BJ (cell line): Measurements from ENCODE around the gene ZNF574. TPM values are rescaled to one million over a fixed set of nuclear protein-coding genes. Genes with fewer than 3 reads are reported as not detected.

Source experiments
- CTCF ChIA-PET: fragments of 350-600 bp; formaldehyde crosslinking; extraction: SDS; loops from one replicate; lab custom pipeline; 2021; ENCODE audit warnings: antibody characterized with exemption, inconsistent platforms; lab: Yijun Ruan, JAX
- POLR2A ChIA-PET: fragments of 300-600 bp; sonication (Branson Sonifier 250); formaldehyde crosslinking; extraction: SDS; loops from one replicate; lab custom pipeline; 2021; ENCODE audit warnings: antibody characterized with exemption; lab: Charles Lee
- DNase-seq: peaks from one replicate; pipeline ENCODE4 v3.0.0-alpha.2; 2011; ENCODE audit warnings: low read depth
- H3K27me3 ChIP-seq: 2 replicates; pipeline ENCODE4 v1.6.0; 2011; ENCODE audit warnings: low read length; ENCODE audit not compliant: control insufficient read depth, insufficient read depth
- H3K36me3 ChIP-seq: 2 replicates; pipeline ENCODE4 v1.5.1; 2011; ENCODE audit warnings: low read length; ENCODE audit not compliant: control insufficient read depth, insufficient read depth
- H3K4me3 ChIP-seq: 2 replicates; pipeline ENCODE4 v1.5.1; 2011; ENCODE audit warnings: low read depth, mild to moderate bottlenecking, control low read depth, low read length
- polyA plus RNA-seq: library from polyadenylated mRNA; depleted of rRNA; stranded (reverse); fragments of >200 nt; gene quantifications from 2 replicates; pipeline ENCODE4 v1.2.3, GENCODE V29; 2011
- TF ChIP-seq, protein P1 (sequence below): IDR thresholded peaks from 2 replicates; pipeline ENCODE4 v1.5.1; 2011; ENCODE audit warnings: low read depth, mild to moderate bottlenecking, control low read depth, inconsistent platforms, low read length, moderate library complexity; ENCODE audit not compliant: insufficient read depth

The ZNF574 gene
- polyA plus RNA-seq, 1 experiment: 10.4 TPM

DNA sequence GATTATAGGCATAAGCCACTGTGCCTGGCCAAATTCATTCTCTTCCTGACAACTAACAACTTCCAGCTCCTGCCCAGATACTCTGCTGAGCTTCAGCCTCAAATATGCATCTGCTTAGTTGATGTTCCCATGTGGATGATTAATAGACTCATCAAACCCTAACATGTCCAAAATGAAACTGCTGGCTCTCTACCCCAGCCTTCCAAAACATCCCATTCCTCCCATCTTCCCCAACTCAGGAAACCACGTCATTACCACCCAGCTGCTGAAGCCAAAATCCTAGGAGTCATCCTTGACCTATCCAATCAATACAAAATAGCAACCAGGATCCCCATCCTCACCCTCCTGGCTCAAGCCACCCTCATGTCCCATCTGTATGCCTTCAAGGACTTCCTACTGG lies 35.4 kb downstream of the ZNF574 start:
- TF ChIP-seq, protein P1, sequence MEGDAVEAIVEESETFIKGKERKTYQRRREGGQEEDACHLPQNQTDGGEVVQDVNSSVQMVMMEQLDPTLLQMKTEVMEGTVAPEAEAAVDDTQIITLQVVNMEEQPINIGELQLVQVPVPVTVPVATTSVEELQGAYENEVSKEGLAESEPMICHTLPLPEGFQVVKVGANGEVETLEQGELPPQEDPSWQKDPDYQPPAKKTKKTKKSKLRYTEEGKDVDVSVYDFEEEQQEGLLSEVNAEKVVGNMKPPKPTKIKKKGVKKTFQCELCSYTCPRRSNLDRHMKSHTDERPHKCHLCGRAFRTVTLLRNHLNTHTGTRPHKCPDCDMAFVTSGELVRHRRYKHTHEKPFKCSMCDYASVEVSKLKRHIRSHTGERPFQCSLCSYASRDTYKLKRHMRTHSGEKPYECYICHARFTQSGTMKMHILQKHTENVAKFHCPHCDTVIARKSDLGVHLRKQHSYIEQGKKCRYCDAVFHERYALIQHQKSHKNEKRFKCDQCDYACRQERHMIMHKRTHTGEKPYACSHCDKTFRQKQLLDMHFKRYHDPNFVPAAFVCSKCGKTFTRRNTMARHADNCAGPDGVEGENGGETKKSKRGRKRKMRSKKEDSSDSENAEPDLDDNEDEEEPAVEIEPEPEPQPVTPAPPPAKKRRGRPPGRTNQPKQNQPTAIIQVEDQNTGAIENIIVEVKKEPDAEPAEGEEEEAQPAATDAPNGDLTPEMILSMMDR: no peak
- Histone ChIP-seq H3K27me3 (no peaks in the 10 kb centered on the region), H3K36me3 (peaks cover 2% of the 10 kb centered on the region), H3K4me3 (no peak overlapping the region)
- ChIA-PET POLR2A (no interaction called here), CTCF (interaction anchor here (0.8 to 9.3 kb wide), 15 partner anchors 11 to 288 kb away, joined by 3 to 98 read pairs (median 3); partner anchors contain the start of genes GSK3A and POU2F2)
- DNase-seq: no peak

DNA sequence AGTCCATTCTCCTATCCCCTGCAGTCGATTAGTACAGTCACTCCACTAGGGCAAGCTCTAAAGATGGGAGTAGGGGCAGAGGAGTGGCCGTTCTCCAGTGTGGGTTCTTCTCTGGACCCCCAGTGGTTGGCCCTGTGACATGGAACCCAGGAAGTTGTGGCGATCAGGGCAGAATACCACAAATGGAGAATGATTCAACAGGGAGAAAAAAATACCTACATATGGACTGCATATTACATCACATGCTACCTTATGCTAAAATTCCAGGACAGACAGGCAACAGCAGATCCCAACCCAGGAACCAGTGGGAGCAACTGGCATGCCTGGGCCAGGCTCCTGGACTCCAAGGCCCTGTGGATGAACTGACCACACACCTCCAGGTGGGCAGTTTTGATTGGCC lies 35.8 kb downstream of the ZNF574 start:
- Histone ChIP-seq H3K36me3 (peaks cover 3% of the 10 kb centered on the region), H3K27me3 (no peaks in the 10 kb centered on the region), H3K4me3 (no peak overlapping the region)
- CTCF ChIA-PET: interaction anchor here (0.8 to 9.3 kb wide), 13 partner anchors 12 to 288 kb away, joined by 3 to 98 read pairs (median 4); partner anchors contain the start of genes GSK3A and POU2F2
- DNase-seq: no peak
- POLR2A ChIA-PET: no interaction called here
- TF ChIP-seq, protein P1: no peak

DNA sequence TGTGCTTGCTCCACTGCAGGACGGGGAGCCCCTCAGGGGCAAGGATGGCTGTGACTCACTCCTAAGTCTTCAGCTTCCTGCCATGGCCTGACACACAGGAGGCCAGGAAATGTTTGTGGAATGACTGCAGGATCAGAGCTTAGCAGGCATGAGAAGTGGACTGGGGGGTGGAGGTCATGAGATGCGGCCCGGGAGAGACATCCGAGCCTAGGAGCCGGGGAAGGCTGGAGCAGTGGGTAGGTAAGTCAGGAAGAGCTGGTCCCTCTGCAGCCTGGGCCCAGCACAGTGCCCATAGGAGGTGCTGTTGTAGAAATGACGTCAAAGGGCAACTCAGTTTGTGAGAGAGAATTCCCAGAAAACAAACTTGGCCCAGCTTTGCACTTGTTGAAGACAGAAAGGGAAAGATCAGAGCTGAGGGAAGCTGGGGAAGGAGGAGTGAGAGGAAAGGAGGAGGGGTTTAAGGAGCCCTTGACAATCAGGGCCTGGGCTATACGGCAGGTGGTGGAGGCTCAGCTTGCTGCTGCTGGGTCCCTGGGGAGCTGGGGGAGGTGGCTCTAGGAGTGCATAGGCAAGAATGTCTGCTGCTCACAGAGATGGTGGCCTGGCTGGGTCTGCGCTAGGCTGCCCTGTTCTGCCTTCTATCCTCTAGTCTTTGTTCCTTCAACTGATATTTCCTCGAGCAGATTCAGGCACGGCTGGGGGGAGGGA lies 37.8 kb downstream of the ZNF574 start:
- H3K27me3 ChIP-seq: no peaks in the 10 kb centered on the region
- peaks cover 5% of the 10 kb centered on the region for H3K36me3 ChIP-seq
- no peak overlapping the region for H3K4me3 ChIP-seq
- DNase-seq: peak; percentile 91
- ChIA-PET POLR2A (no interaction called here), CTCF (interaction anchor here (0.5 to 9.3 kb wide), 15 partner anchors 11 to 325 kb away, joined by 3 to 98 read pairs (median 4); partner anchors contain the start of gene POU2F2)
- TF ChIP-seq, protein P1: peak; percentile 35; the same call in 1 of the 2 replicates

DNA sequence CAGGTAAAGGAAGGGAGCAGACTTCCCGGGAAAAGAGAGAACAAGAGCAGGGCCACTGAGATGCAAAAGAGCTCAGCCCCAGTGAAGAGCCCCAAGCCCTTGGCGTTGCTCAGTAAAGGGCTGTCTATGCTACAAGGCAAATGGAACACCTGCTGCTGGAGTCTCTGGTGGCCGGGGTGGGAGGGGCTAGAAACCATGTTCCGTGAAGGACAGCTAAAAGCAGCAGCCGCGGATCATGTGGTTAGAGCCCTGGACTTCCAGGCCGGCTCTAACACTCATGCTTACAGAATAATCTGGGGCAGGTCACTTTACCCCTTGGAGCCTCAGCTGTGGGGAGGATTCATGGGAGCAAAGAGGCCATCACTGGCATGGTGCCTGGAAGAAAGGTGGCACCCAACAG lies 38.4 kb downstream of the ZNF574 start:
- TF ChIP-seq, protein P1: no peak
- DNase-seq: no peak
- Histone ChIP-seq H3K4me3 (no peak overlapping the region), H3K36me3 (peaks cover 5% of the 10 kb centered on the region), H3K27me3 (no peaks in the 10 kb centered on the region)
- ChIA-PET POLR2A (no interaction called here), CTCF (interaction anchor here (0.8 to 9.3 kb wide), 8 partner anchors 10 to 324 kb away, joined by 4 to 98 read pairs (median 6); partner anchors contain the start of gene POU2F2)

DNA sequence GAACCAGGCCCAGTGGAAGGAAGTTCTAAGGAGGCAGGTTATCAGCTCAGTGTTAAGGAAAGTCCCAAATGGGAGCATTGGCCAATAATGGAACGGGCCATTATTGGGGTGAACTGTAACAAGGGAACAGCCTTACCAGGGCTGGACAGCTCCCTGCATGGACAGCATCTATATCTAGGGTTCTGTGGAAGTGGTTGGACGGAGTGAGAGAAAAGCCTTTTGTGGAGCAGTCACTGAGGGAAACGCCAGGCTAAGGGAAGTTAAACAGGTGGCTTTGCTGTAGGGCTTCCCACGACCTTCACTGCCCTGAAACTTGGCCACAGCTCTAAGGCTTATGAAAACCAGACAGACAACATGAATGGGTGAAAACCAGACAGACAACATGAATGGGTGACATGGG lies 39.3 kb downstream of the ZNF574 start:
- ChIA-PET POLR2A (no interaction called here), CTCF (interaction anchor here (0.6 to 9.3 kb wide), 6 partner anchors 9 to 326 kb away, joined by 3 to 89 read pairs (median 4); partner anchors contain the start of gene POU2F2)
- no peak overlapping the region for H3K4me3 ChIP-seq
- no peak for DNase-seq
- H3K36me3 ChIP-seq: peaks cover 5% of the 10 kb centered on the region
- TF ChIP-seq, protein P1: no peak
- H3K27me3 ChIP-seq: no peaks in the 10 kb centered on the region
